GM12865 (cell line): ENCODE results near the gene DSTN.

Source experiments
- DNase-seq: peaks from one replicate; pipeline ENCODE4 v3.0.0; 2010; ENCODE audit warnings: low read depth
- H3K4me3 ChIP-seq: 2 replicates; pipeline ENCODE4 v1.5.1; 2011; ENCODE audit warnings: mild to moderate bottlenecking, low read depth, low read length, control low read depth
- TF ChIP-seq, protein P1 (sequence below): IDR thresholded peaks from 2 replicates; pipeline ENCODE4 v1.5.1; 2011; ENCODE audit warnings: low read length, control low read depth, low read depth, inconsistent platforms; ENCODE audit not compliant: insufficient read depth; ENCODE audit errors: missing control alignments

Gene DSTN

GRCh38 chr20:17543531-17544131 lies 26.2 kb upstream of the DSTN start:
- TF ChIP-seq, protein P1, sequence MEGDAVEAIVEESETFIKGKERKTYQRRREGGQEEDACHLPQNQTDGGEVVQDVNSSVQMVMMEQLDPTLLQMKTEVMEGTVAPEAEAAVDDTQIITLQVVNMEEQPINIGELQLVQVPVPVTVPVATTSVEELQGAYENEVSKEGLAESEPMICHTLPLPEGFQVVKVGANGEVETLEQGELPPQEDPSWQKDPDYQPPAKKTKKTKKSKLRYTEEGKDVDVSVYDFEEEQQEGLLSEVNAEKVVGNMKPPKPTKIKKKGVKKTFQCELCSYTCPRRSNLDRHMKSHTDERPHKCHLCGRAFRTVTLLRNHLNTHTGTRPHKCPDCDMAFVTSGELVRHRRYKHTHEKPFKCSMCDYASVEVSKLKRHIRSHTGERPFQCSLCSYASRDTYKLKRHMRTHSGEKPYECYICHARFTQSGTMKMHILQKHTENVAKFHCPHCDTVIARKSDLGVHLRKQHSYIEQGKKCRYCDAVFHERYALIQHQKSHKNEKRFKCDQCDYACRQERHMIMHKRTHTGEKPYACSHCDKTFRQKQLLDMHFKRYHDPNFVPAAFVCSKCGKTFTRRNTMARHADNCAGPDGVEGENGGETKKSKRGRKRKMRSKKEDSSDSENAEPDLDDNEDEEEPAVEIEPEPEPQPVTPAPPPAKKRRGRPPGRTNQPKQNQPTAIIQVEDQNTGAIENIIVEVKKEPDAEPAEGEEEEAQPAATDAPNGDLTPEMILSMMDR = no peak
- no peak overlapping the region for H3K4me3 ChIP-seq
- DNase-seq = no peak

GRCh38 chr20:17545127-17545526 lies 24.7 kb upstream of the DSTN start:
- no peak for DNase-seq
- TF ChIP-seq, protein P1 = no peak
- H3K4me3 ChIP-seq = no peak overlapping the region

GRCh38 chr20:17549131-17549530 lies 20.7 kb upstream of the DSTN start:
- no peak for DNase-seq
- TF ChIP-seq, protein P1 = no peak
- no peak overlapping the region for H3K4me3 ChIP-seq

GRCh38 chr20:17555106-17555505 lies 14.8 kb upstream of the DSTN start:
- DNase-seq = no peak
- TF ChIP-seq, protein P1 = no peak
- no peak overlapping the region for H3K4me3 ChIP-seq

DNA sequence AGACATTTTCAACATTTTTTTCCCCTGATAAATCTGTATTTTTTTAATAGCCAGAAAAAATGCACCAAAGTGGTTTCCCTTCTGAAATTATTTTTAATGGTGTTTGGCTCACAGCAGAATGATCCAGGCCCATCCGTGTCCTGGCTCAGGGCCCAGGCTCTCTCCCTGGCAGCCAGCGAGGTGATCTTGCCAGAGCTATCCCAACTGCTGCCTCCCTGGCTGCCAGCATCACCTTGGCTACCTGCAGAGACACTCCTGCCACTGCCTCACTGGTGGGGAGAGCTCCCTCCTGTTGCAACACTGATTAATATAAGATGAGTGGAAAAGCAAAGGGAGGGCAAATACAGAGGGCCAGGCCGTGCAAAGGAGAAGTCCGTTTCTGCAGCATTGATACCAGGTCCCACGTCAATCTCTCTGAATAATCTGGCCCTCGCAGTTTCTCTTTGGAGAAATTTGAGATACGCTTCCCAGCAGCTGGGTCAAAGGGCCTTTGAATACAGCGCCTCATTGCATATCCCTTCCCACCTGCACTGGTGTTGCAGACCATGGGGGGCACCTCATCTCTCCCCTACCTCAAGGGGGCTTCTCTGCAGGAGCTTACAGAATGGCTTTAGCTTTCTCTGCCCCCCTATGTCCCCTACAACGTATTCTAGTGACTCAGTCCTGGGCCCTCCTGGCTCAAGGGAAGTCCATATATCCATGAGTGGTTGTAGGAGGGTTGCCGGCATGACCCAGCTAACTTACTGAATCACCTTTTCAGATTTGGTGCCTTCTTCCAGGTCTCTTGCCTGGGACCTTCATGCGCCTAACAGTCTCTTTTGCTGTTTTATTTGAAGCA lies 12.8 kb upstream of the DSTN start:
- no peak for DNase-seq
- no peak overlapping the region for H3K4me3 ChIP-seq
- TF ChIP-seq, protein P1 = no peak

DNA sequence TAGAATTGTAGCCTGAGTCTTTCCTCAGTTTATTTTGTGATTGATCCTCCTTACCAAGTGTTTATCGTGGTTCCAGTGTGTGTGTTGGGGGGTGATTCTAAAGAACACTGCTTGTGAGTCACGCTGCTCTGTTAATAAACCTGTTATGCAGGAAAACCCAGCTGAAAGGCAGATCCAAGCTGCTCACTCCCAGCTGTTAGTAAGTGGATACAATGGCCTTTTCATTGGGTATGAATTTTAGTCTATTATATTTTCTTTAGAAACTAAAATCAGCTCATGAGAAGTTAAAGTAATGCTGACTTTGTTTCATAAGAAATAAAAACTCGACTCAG lies 12.2 kb upstream of the DSTN start:
- DNase-seq = no peak
- H3K4me3 ChIP-seq = no peak overlapping the region
- TF ChIP-seq, protein P1 = no peak
